K562 (cell line): Measurements from ENCODE around the gene MAP3K2. TPM values are rescaled to one million over a fixed set of nuclear protein-coding genes. Genes with fewer than 3 reads are reported as not detected.

ENCODE experiments used
- ELF2 ChIP-seq: fragments of 250-450 bp; sonication (Bioruptor Pico); IDR thresholded peaks from 2 replicates; pipeline ENCODE4 v1.5.0; 2021; ENCODE audit warnings: mild to moderate bottlenecking
- HCFC1 ChIP-seq: IDR thresholded peaks from 2 replicates; pipeline ENCODE4 v1.6.1; 2012; ENCODE audit warnings: low read depth, low read length, improper control_type of control experiment
- NR3C1 ChIP-seq: sonication (generic); formaldehyde crosslinking; IDR thresholded peaks from 2 replicates; pipeline ENCODE4 v1.8.1; 2022; ENCODE audit warnings: missing genetic modification reagents
- NR4A1 ChIP-seq, 2 experiments: fragments of 250-450 bp in 1 of 2; fragments of 450-650 bp in 1 of 2; sonication (Bioruptor Pico) in 1 of 2; IDR thresholded peaks; 2 replicates each; pipeline versions ENCODE4 v1.4.0 to v1.6.1; 2016 to 2020; ENCODE audit warnings: mild to moderate bottlenecking in 2 of 2, missing compliant biosample characterization in 1 of 2, missing genetic modification characterization in 1 of 2, moderate library complexity in 1 of 2
- NRF1 ChIP-seq, 2 experiments: fragments of 450-650 bp; IDR thresholded peaks in 1 of 2; conservative IDR thresholded peaks in 1 of 2; 2 replicates each; pipeline ENCODE4 v1.6.1; 2014; ENCODE audit warnings: mild to moderate bottlenecking in 2 of 2
- POLR2AphosphoS5 ChIP-seq: IDR thresholded peaks from 2 replicates; pipeline ENCODE4 v1.6.1; 2011; ENCODE audit warnings: mild to moderate bottlenecking, low read depth, low read length, moderate library complexity; ENCODE audit not compliant: control insufficient read depth, insufficient read depth
- POLR2B ChIP-seq: fragments of 450-650 bp; IDR thresholded peaks from 2 replicates; pipeline ENCODE4 v1.6.1; 2018; ENCODE audit warnings: low read depth; ENCODE audit not compliant: partially characterized antibody
- REST ChIP-seq, 2 experiments: fragments of 450-650 bp; formaldehyde crosslinking in 1 of 2; IDR thresholded peaks; 2 replicates each; pipeline versions ENCODE4 v1.4.0 to v1.6.1; 2014 to 2020; ENCODE audit warnings: mild to moderate bottlenecking in 2 of 2, borderline replicate concordance in 1 of 2, low read depth in 1 of 2
- SAFB2 ChIP-seq: fragments of 200-400 bp; formaldehyde crosslinking; IDR thresholded peaks from 2 replicates; pipeline ENCODE4 v1.6.1; 2018; ENCODE audit warnings: borderline replicate concordance, low read length, low read depth, moderate library complexity; ENCODE audit not compliant: severe bottlenecking
- SRF ChIP-seq, 2 experiments: fragments of 250-450, 450-650 bp in 1 of 2; sonication (Bioruptor Pico) in 1 of 2; sonication (generic) in 1 of 2; formaldehyde crosslinking; IDR thresholded peaks; 2 replicates each; pipeline versions ENCODE4 v1.5.0 to v1.5.1; 2020 to 2022; ENCODE audit warnings: mild to moderate bottlenecking in 1 of 2, missing genetic modification reagents in 1 of 2
- ZNF12 ChIP-seq: sonication (generic); formaldehyde crosslinking; IDR thresholded peaks from 2 replicates; pipeline ENCODE4 v1.4.0; 2020; ENCODE audit warnings: mild to moderate bottlenecking, missing genetic modification reagents
- ZNF232 ChIP-seq: sonication (generic); formaldehyde crosslinking; IDR thresholded peaks from 2 replicates; pipeline ENCODE4 v1.8.0; 2022; ENCODE audit warnings: mild to moderate bottlenecking, missing genetic modification reagents
- ZNF280B ChIP-seq: fragments of 250-450 bp; sonication (Bioruptor Pico); IDR thresholded peaks from 2 replicates; pipeline ENCODE4 v1.5.1; 2021; ENCODE audit warnings: mild to moderate bottlenecking
- ZNF75A ChIP-seq: fragments of 450-650 bp; formaldehyde crosslinking; IDR thresholded peaks from 2 replicates; pipeline ENCODE4 v1.4.0; 2020; ENCODE audit warnings: mild to moderate bottlenecking
- polyA plus RNA-seq, 8 experiments: library from polyadenylated mRNA; depleted of rRNA in 4 of 8; stranded (reverse) in 5 of 8; unstranded in 3 of 8; fragments of >200 nt; fragmentation: Nextera tagmentation in 2 of 8; fragmentation: Illumina TruSeq in 1 of 8; extraction: Ambion mirVana in 2 of 8; extraction: Trizol in 1 of 8; gene quantifications; 2 replicates each; pipeline versions ENCODE4 v1.2.1 to v1.2.3, GENCODE V29; 2011 to 2014; ENCODE audit warnings: inconsistent platforms in 1 of 8, missing spikeins in 1 of 8
- total RNA-seq, 7 experiments: library from RNA; depleted of rRNA in 6 of 7; stranded (reverse); fragments of >200 nt in 6 of 7; fragmentation: Illumina TruSeq in 2 of 7; extraction: Trizol in 2 of 7; gene quantifications; 2 replicates each; pipeline versions ENCODE4 v1.2.1 to v1.2.3, GENCODE V29; 2011 to 2021; ENCODE audit warnings: low replicate concordance in 1 of 7
- TF ChIP-seq, protein P1 (sequence below): sonication (generic); formaldehyde crosslinking; IDR thresholded peaks from 2 replicates; pipeline ENCODE4 v1.8.0; 2022; ENCODE audit warnings: missing genetic modification reagents, mild to moderate bottlenecking, moderate library complexity, borderline replicate concordance

Gene MAP3K2
- total and polyA plus RNA-seq, 9 of the 15 experiments (the other 6 are each of a cell fraction or from before 2014, with no cell fraction given): 1.2 to 14.2 (median 5.7) TPM

GRCh38 chr2:127293748-127294562 lies 93.8 kb downstream of the MAP3K2 start, which contains the start of gene ERCC3 (continued):
- TF ChIP-seq REST (IDR thresholded peaks at IDR 0.05; ENCODE audit: borderline replicate concordance) (peak; percentile 7; the same call in 1 of the 2 replicates), REST (CRISPR knock-in tag; IDR thresholded peaks at IDR 0.05; ENCODE audit: low read depth) (no peak), NRF1 (conservative IDR thresholded peaks at IDR 0.05 in 1 of 2, IDR thresholded peaks at IDR 0.05 in 1 of 2) (peak; percentile 87 to 90), SRF (CRISPR knock-in tag; IDR thresholded peaks at IDR 0.05) (no peak; a peak in 1 of 4 replicates), NR4A1 (CRISPR knock-in tag; IDR thresholded peaks at IDR 0.05) (no peak), NR4A1 (tag; IDR thresholded peaks at IDR 0.05) (no peak), ELF2 (CRISPR knock-in tag) (peak; percentile 85), NR3C1 (no peak), POLR2B (peak; percentile 91), ZNF280B (CRISPR knock-in tag) (no peak), SAFB2 (no peak), HCFC1 (peak; percentile 53), POLR2AphosphoS5 (peak; percentile 93), ZNF232 (CRISPR knock-in tag) (no peak), ZNF75A (CRISPR knock-in tag) (no peak), ZNF12 (CRISPR knock-in tag) (peak; percentile 32; the same call in 1 of the 2 replicates)
- TF ChIP-seq, protein P1, sequence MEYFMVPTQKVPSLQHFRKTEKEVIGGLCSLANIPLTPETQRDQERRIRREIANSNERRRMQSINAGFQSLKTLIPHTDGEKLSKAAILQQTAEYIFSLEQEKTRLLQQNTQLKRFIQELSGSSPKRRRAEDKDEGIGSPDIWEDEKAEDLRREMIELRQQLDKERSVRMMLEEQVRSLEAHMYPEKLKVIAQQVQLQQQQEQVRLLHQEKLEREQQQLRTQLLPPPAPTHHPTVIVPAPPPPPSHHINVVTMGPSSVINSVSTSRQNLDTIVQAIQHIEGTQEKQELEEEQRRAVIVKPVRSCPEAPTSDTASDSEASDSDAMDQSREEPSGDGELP (CRISPR knock-in tag): peak; percentile 39; the same call in 1 of the 2 replicates
